HCT116 (cell line): Measurements from ENCODE around the gene ZBTB20. TPM values are rescaled to one million over a fixed set of nuclear protein-coding genes. Genes with fewer than 3 reads are reported as not detected.

Experiments used
- ATAC-seq: fragments of 200-7000 bp; cut with Tn5 transposase; 2 replicates; pipeline ENCODE4 v1.9.1; 2020; ENCODE audit warnings: mild to moderate bottlenecking, moderate library complexity
- BruUV-seq: library from RNA; stranded (reverse); fragments of 400-500 nt; replicated peaks from 2 replicates; lab custom pipeline; 2021; lab: Mats Ljungman, UMichigan
- CTCF ChIA-PET: fragments of 300-600 bp; sonication (Branson Sonifier 250); formaldehyde crosslinking; loops from one replicate; lab custom pipeline; 2021; ENCODE audit warnings: antibody characterized with exemption; lab: Charles Lee
- POLR2A ChIA-PET: fragments of 300-600, 350-600 bp; sonication (Branson Sonifier 250); formaldehyde crosslinking; loops from one replicate; lab custom pipeline; 2021; ENCODE audit warnings: antibody characterized with exemption; lab: Charles Lee
- RAD21 ChIA-PET, 2 experiments: fragments of 300-600 bp; sonication (Branson Sonifier 250); formaldehyde crosslinking; loops; one replicate each; lab custom pipeline; 2023; ENCODE audit warnings: low total read pairs in 2 of 2; ENCODE audit not compliant: uncharacterized antibody in 2 of 2, unreplicated experiment in 2 of 2, low non-redundant PET in 1 of 2; lab: Charles Lee
- DNase-seq: peaks from one replicate; pipeline ENCODE4 v3.0.0-alpha.2; 2010; ENCODE audit warnings: low read depth, low spot score
- H2AFZ ChIP-seq: fragments of 200-600 bp; shearing (Covaris generic), sonication (generic); 2 replicates; pipeline ENCODE4 v1.6.1; 2017; ENCODE audit warnings: low read depth, mixed run types, mixed read lengths, antibody characterized with exemption, low read length; ENCODE audit not compliant: poor library complexity, severe bottlenecking
- H3K27ac ChIP-seq: 2 replicates; pipeline ENCODE4 v1.5.1; 2012; ENCODE audit warnings: low read depth, low read length
- H3K27me3 ChIP-seq: fragments of 200-600 bp; sonication (generic); 2 replicates; pipeline ENCODE4 v1.6.1; 2016; ENCODE audit warnings: mixed run types, low read length, mixed read lengths; ENCODE audit not compliant: insufficient read depth
- H3K36me3 ChIP-seq, 2 experiments: fragments of 200-500 bp in 1 of 2; fragments of 200-600 bp in 1 of 2; sonication (Bioruptor generic) in 1 of 2; sonication (generic) in 1 of 2; 2 replicates each; pipeline versions ENCODE4 v1.5.1 to v1.6.1; 2014 to 2016; ENCODE audit warnings: low read length in 2 of 2, inconsistent platforms in 1 of 2, mixed read lengths in 1 of 2, mixed run types in 1 of 2; ENCODE audit not compliant: insufficient read depth in 2 of 2, control insufficient read depth in 1 of 2
- H3K4me1 ChIP-seq, 2 experiments: fragments of 200-600 bp in 1 of 2; sonication (generic) in 1 of 2; 2 replicates each; pipeline versions ENCODE4 v1.5.1 to v1.6.1; 2012 to 2017; ENCODE audit warnings: low read length in 2 of 2, inconsistent platforms in 1 of 2, mild to moderate bottlenecking in 1 of 2, mixed read lengths in 1 of 2, mixed run types in 1 of 2, moderate library complexity in 1 of 2; ENCODE audit not compliant: insufficient read depth in 2 of 2, control insufficient read depth in 1 of 2
- H3K4me2 ChIP-seq: fragments of 200-600 bp; sonication (generic); 2 replicates; pipeline ENCODE4 v1.6.1; 2017; ENCODE audit warnings: mixed run types, low read length, mixed read lengths
- H3K4me3 ChIP-seq, 2 experiments: fragments of 200-600 bp in 1 of 2; sonication (generic) in 1 of 2; replicated peaks in 1 of 2; 2 replicates each; pipeline ENCODE4 v1.5.1; 2011 to 2016; ENCODE audit warnings: low read length in 2 of 2, control low read depth in 1 of 2, low read depth in 1 of 2, mild to moderate bottlenecking in 1 of 2, mixed read lengths in 1 of 2, mixed run types in 1 of 2
- H3K79me2 ChIP-seq: fragments of 200-600 bp; sonication (generic); 2 replicates; pipeline ENCODE4 v1.6.1; 2017; ENCODE audit warnings: mild to moderate bottlenecking, mixed run types, low read length, moderate library complexity, mixed read lengths; ENCODE audit not compliant: insufficient read depth
- H3K9ac ChIP-seq: fragments of 200-600 bp; sonication (generic); 2 replicates; pipeline ENCODE4 v1.6.1; 2016; ENCODE audit warnings: low read length, mixed read lengths
- H3K9me2 ChIP-seq: fragments of 200-600 bp; sonication (generic), shearing (Covaris generic); 2 replicates; pipeline ENCODE4 v1.6.1; 2017; ENCODE audit warnings: mixed run types, mild to moderate bottlenecking, moderate library complexity; ENCODE audit not compliant: insufficient read depth
- H3K9me3 ChIP-seq, 2 experiments: fragments of 200-500 bp in 1 of 2; fragments of 200-600 bp in 1 of 2; sonication (Bioruptor generic) in 1 of 2; sonication (generic) in 1 of 2; 2 replicates each; pipeline ENCODE4 v1.6.1; 2014 to 2017; ENCODE audit warnings: low read length in 2 of 2, mixed read lengths in 2 of 2, inconsistent platforms in 1 of 2, low read depth in 1 of 2, mild to moderate bottlenecking in 1 of 2, mixed run types in 1 of 2, moderate library complexity in 1 of 2; ENCODE audit not compliant: control insufficient read depth in 1 of 2, insufficient read depth in 1 of 2
- H4K20me1 ChIP-seq: fragments of 200-600 bp; sonication (generic), shearing (Covaris generic); 2 replicates; pipeline ENCODE4 v1.6.1; 2017; ENCODE audit warnings: mixed run types, mild to moderate bottlenecking, moderate library complexity; ENCODE audit not compliant: insufficient read depth
- CBX3 ChIP-seq: IDR thresholded peaks from 2 replicates; pipeline ENCODE4 v1.6.1; 2012; ENCODE audit warnings: low read depth
- CEBPB ChIP-seq: IDR thresholded peaks from 2 replicates; pipeline ENCODE4 v1.6.1; 2012; ENCODE audit warnings: low read depth
- CTCF ChIP-seq, 3 experiments: fragments of 200-600 bp in 1 of 3; sonication (generic) in 1 of 3; IDR thresholded peaks in 2 of 3; conservative IDR thresholded peaks in 1 of 3; 2 replicates each; pipeline ENCODE4 v1.5.1; 2012 to 2017; ENCODE audit warnings: low read depth in 2 of 3, low read length in 2 of 3, antibody characterized with exemption in 1 of 3, borderline replicate concordance in 1 of 3, control low read depth in 1 of 3, mild to moderate bottlenecking in 1 of 3, mixed read lengths in 1 of 3, mixed run types in 1 of 3, moderate library complexity in 1 of 3; ENCODE audit not compliant: insufficient read depth in 1 of 3
- EGR1 ChIP-seq: IDR thresholded peaks from 2 replicates; pipeline ENCODE4 v1.6.1; 2012; ENCODE audit warnings: low read depth
- ELF1 ChIP-seq: IDR thresholded peaks from 2 replicates; pipeline ENCODE4 v1.6.1; 2012; ENCODE audit warnings: low read depth, borderline replicate concordance
- EZH2 ChIP-seq: fragments of 200-600 bp; sonication (generic); IDR thresholded peaks from 2 replicates; pipeline ENCODE4 v1.6.1; 2017; ENCODE audit warnings: antibody characterized with exemption, mixed run types
- EZH2phosphoT487 ChIP-seq: fragments of 200-600 bp; IDR thresholded peaks from 2 replicates; pipeline ENCODE4 v1.6.1; 2018; ENCODE audit warnings: antibody characterized with exemption, borderline replicate concordance
- FOSL1 ChIP-seq: IDR thresholded peaks from 2 replicates; pipeline ENCODE4 v1.6.1; 2012; ENCODE audit warnings: low read depth
- JUND ChIP-seq: IDR thresholded peaks from 2 replicates; pipeline ENCODE4 v1.6.1; 2012
- POLR2AphosphoS5 ChIP-seq: IDR thresholded peaks from 2 replicates; pipeline ENCODE4 v1.6.1; 2011; ENCODE audit warnings: mild to moderate bottlenecking, low read depth, low read length, moderate library complexity
- SP1 ChIP-seq: IDR thresholded peaks from 2 replicates; pipeline ENCODE4 v1.6.1; 2012; ENCODE audit warnings: low read depth
- SRF ChIP-seq: IDR thresholded peaks from 2 replicates; pipeline ENCODE4 v1.6.1; 2012; ENCODE audit warnings: low read depth
- TCF7L2 ChIP-seq: IDR thresholded peaks from 2 replicates; pipeline ENCODE4 v1.7.0; 2011; ENCODE audit warnings: borderline replicate concordance, inconsistent platforms; ENCODE audit not compliant: insufficient read depth, insufficient read length; ENCODE audit errors: extremely low read depth
- YY1 ChIP-seq: IDR thresholded peaks from 2 replicates; pipeline ENCODE4 v1.6.1; 2011; ENCODE audit warnings: low read length, low read depth, moderate library complexity, mild to moderate bottlenecking; ENCODE audit not compliant: insufficient replicate concordance; ENCODE audit errors: extremely low read depth
- ZNF274 ChIP-seq: fragments of 200-500 bp; sonication (Bioruptor generic); IDR thresholded peaks from 2 replicates; pipeline ENCODE4 v1.6.1; 2014; ENCODE audit warnings: mild to moderate bottlenecking, low read depth, low read length, inconsistent platforms
- intact Hi-C: fragments of 100-400 bp; cut with micrococcal nuclease; formaldehyde crosslinking; loops from 2 replicates; pipeline ENCODE4 v1.10.0; 2022
- total RNA-seq: library from RNA; stranded (reverse); gene quantifications from one replicate; pipeline ENCODE4 v1.2.1, GENCODE V29; 2021; ENCODE audit not compliant: unreplicated experiment
- TF ChIP-seq, protein P1 (sequence below): IDR thresholded peaks from 2 replicates; pipeline ENCODE4 v1.6.1; 2012

ZBTB20 gene
- total RNA-seq, 1 experiment from 2014 or later: 42.1 TPM

DNA sequence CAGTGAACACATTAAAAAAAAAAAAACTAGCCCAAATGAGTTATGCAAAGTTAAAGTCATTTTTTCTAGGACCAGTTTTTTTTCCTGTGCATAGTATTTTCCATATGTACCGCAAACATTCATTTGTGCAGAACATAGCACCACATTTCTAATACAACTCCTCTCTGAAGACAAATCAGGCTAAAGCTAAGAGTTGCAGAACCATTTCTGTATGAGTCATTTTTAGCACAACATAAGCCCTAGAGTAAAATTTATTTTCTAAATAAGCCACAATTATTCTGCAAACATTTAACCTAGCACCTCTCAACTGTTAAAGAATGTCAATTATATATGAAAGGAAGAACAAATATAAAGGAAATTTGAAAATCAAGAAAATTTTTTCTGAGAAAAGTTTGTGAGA lies 477.5 kb downstream of the ZBTB20 start:
- Histone ChIP-seq H3K79me2 (peaks cover 86% of the 10 kb centered on the region), H3K4me1 (peaks cover 31 to 50% of the 10 kb centered on the region in 2 experiments; a peak in 3 of 4 replicates), H3K27ac (peak overlapping the region; percentile 31; the same call in 1 of the 2 replicates), H4K20me1 (no peaks in the 10 kb centered on the region), H3K9me2 (no peaks in the 10 kb centered on the region), H3K36me3 (peaks cover 0 to 3% of the 10 kb centered on the region in 2 experiments; a peak in 1 of 4 replicates), H3K4me2 (peak overlapping the region; percentile 3; the same call in 1 of the 2 replicates), H2AFZ (no peak overlapping the region), H3K4me3 (no peak overlapping the region), H3K9me3 (peaks cover 0 to 3% of the 10 kb centered on the region in 2 experiments; a peak in 1 of 4 replicates), H3K9ac (no peak overlapping the region), H3K27me3 (no peaks in the 10 kb centered on the region)
- DNase-seq (no peak), ATAC-seq (no peak)
- TF ChIP-seq JUND (no peak), EZH2phosphoT487 (no peak), SRF (no peak), ZNF274 (no peak), CEBPB (0 out of 2 replicates have a peak, but pooled peaks have one; percentile 2), FOSL1 (peak; percentile 22; the same call in 1 of the 2 replicates), EGR1 (no peak), SP1 (no peak)
- ChIA-PET RAD21 (no interaction called here), CTCF (no interaction called here), POLR2A (no interaction called here)
- BruUV-seq: no TSS peak
- intact Hi-C loops: no loop called here

DNA sequence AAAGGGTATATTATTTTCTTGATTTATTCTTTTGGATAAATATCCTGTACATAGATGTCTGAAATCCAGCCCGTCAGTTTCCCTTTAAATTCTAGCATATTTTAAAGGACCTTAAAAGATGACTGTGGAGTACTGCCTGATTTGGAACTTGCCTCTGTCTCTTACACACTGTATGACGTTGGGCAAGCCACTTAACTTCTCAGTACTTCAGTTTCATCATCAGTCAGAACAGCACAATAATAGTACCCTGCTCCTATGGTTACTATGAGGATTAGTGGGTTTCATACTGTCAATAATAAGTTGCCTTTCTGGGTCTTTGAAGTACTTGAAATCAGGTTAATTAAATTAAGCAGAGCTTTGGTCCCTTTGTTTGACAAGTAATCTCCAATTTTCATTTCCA lies 479.0 kb downstream of the ZBTB20 start:
- ChIA-PET POLR2A (no interaction called here), CTCF (no interaction called here), RAD21 (no interaction called here)
- Histone ChIP-seq H2AFZ (no peak overlapping the region), H3K4me1 (peaks cover 19 to 45% of the 10 kb centered on the region in 2 experiments; a peak in 3 of 4 replicates), H4K20me1 (no peaks in the 10 kb centered on the region), H3K4me3 (no peak overlapping the region), H3K27me3 (no peaks in the 10 kb centered on the region), H3K27ac (no peak overlapping the region), H3K9me3 (peaks cover 0 to 12% of the 10 kb centered on the region in 2 experiments; a peak in 1 of 4 replicates), H3K36me3 (peaks cover 0 to 11% of the 10 kb centered on the region in 2 experiments; a peak in 1 of 4 replicates), H3K79me2 (peaks cover 85% of the 10 kb centered on the region), H3K9me2 (no peaks in the 10 kb centered on the region), H3K4me2 (no peak overlapping the region), H3K9ac (no peak overlapping the region)
- BruUV-seq: no TSS peak
- intact Hi-C loops: no loop called here
- no peak for DNase-seq
- ATAC-seq: no peak
- TF ChIP-seq, protein P1, sequence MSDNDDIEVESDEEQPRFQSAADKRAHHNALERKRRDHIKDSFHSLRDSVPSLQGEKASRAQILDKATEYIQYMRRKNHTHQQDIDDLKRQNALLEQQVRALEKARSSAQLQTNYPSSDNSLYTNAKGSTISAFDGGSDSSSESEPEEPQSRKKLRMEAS: no peak
- TF ChIP-seq TCF7L2 (no peak), ELF1 (no peak), YY1 (no peak), CEBPB (no peak), CTCF (IDR thresholded peaks at IDR 0.05 in 2 of 3, conservative IDR thresholded peaks at IDR 0.05 in 1 of 3; ENCODE audit: borderline replicate concordance in 1 of 3, insufficient read depth in 1 of 3, low read depth in 2 of 3, low read length in 2 of 3) (no peak), EZH2 (no peak), POLR2AphosphoS5 (no peak), JUND (no peak), CBX3 (no peak)
